HG02763 (cell line): ENCODE data around the gene RAET1L.
"Not testable (repeated sequence)": the region's sequence is repeated elsewhere in the genome, so short reads cannot be mapped to it uniquely, and the experiment has no call there.

Experiments
- ATAC-seq: cut with Tn5 transposase; IDR thresholded peaks from one replicate; pipeline ENCODE4 v1.9.1; 2021; ENCODE audit warnings: mild to moderate bottlenecking, moderate library complexity; ENCODE audit not compliant: unreplicated experiment

The RAET1L gene

GRCh38 chr6:150025201-150025917, at the start of gene RAET1L:
Gene RAET1L, minus strand, starts transcription at chr6:150025532. Its CDS starts 61 bp downstream, at chr6:150025471.
- ATAC-seq, result no peak

GRCh38 chr6:150075034-150075421, 49.7 kb upstream of the RAET1L start:
- no peak for ATAC-seq

- ATAC-seq, result not testable (repeated sequence)
Measured at GRCh38 chr6:150074396-150075033, 49.2 kb upstream of the RAET1L start.

GRCh38 chr6:150072201-150072600, 46.9 kb upstream of the RAET1L start:
- ATAC-seq, result no peak

GRCh38 chr6:150070236-150070818, 45.0 kb upstream of the RAET1L start:
- no peak for ATAC-seq

- no peak for ATAC-seq
Measured at GRCh38 chr6:150069706-150070105, 44.4 kb upstream of the RAET1L start.

- ATAC-seq, result no peak
Measured at GRCh38 chr6:150068720-150069648, 43.7 kb upstream of the RAET1L start, which contains the start of gene ULBP3. Gene ULBP3, minus strand, starts transcription at chr6:150069121. Its CDS starts 55 bp downstream, at chr6:150069066.

GRCh38 chr6:150068151-150068550, 42.8 kb upstream of the RAET1L start:
- no peak for ATAC-seq

- ATAC-seq, result no peak
Measured at GRCh38 chr6:150065083-150065482, 39.8 kb upstream of the RAET1L start.

GRCh38 chr6:150063640-150064039, 38.3 kb upstream of the RAET1L start:
- no peak for ATAC-seq

GRCh38 chr6:150059973-150060372, 34.6 kb upstream of the RAET1L start:
- not testable (repeated sequence) for ATAC-seq

GRCh38 chr6:150058986-150059385, 33.7 kb upstream of the RAET1L start:
- no peak for ATAC-seq

- no peak for ATAC-seq
Measured at GRCh38 chr6:150058231-150058792, 33.0 kb upstream of the RAET1L start.

GRCh38 chr6:150057501-150057951, 32.2 kb upstream of the RAET1L start:
- no peak for ATAC-seq

GRCh38 chr6:150056916-150057315, 31.6 kb upstream of the RAET1L start:
- ATAC-seq, result no peak

GRCh38 chr6:150056156-150056555, 30.8 kb upstream of the RAET1L start:
- no peak for ATAC-seq

- no peak for ATAC-seq
Measured at GRCh38 chr6:150055131-150055530, 29.8 kb upstream of the RAET1L start.

- ATAC-seq, result no peak
Measured at GRCh38 chr6:150053450-150053849, 28.1 kb upstream of the RAET1L start.

- ATAC-seq, result no peak
Measured at GRCh38 chr6:150050846-150051245, 25.5 kb upstream of the RAET1L start.

- no peak for ATAC-seq
Measured at GRCh38 chr6:150048099-150048498, 22.8 kb upstream of the RAET1L start.

- no peak for ATAC-seq
Measured at GRCh38 chr6:150046943-150047342, 21.6 kb upstream of the RAET1L start.
